CD4-positive, alpha-beta T cell (primary cell): Measurements from ENCODE around the gene STC2. TPM values are rescaled to one million over a fixed set of nuclear protein-coding genes. Genes with fewer than 3 reads are reported as not detected.

Experiments
- ATAC-seq: fragments of 200-7000 bp; cut with Tn5 transposase; one replicate; pipeline ENCODE4 v1.10.0; 2022; ENCODE audit warnings: mild to moderate bottlenecking; ENCODE audit not compliant: poor library complexity
- CTCF ChIA-PET: fragments of 350-600 bp; sonication (Branson Sonifier 250); formaldehyde crosslinking; loops from one replicate; lab custom pipeline; 2021; ENCODE audit warnings: antibody characterized with exemption, inconsistent platforms; lab: Charles Lee
- POLR2A ChIA-PET: fragments of 350-600 bp; sonication (Branson Sonifier 250); formaldehyde crosslinking; loops from one replicate; lab custom pipeline; 2021; ENCODE audit warnings: antibody characterized with exemption, inconsistent platforms; lab: Charles Lee
- DNase-seq, 14 experiments: peaks; one replicate each; pipeline ENCODE4 v3.0.0-alpha.2; 2013 to 2020; ENCODE audit warnings: mixed read lengths in 2 of 14
- H3K27ac ChIP-seq, 2 donors: one replicate each; pipeline versions ENCODE4 v1.5.1 to v1.7.0; 2013; ENCODE audit warnings: low read length in 2 of 2, low read depth in 1 of 2, mild to moderate bottlenecking in 1 of 2
- H3K27me3 ChIP-seq, 2 experiments: 1 replicate in 1 of 2; 2 replicates in 1 of 2; pipeline versions ENCODE4 v1.6.1 to v1.7.0; 2013; ENCODE audit warnings: low read length in 2 of 2, control low read depth in 1 of 2, mild to moderate bottlenecking in 1 of 2, moderate library complexity in 1 of 2; ENCODE audit not compliant: insufficient read depth in 2 of 2, control insufficient read depth in 1 of 2
- H3K36me3 ChIP-seq: one replicate; pipeline ENCODE4 v1.6.1; 2013; ENCODE audit warnings: low read length, control low read depth; ENCODE audit not compliant: insufficient read depth
- H3K4me1 ChIP-seq: one replicate; pipeline ENCODE4 v1.6.1; 2013; ENCODE audit warnings: low read length, control low read depth; ENCODE audit not compliant: insufficient read depth
- H3K4me3 ChIP-seq: one replicate; pipeline ENCODE4 v1.5.1; 2013; ENCODE audit warnings: mild to moderate bottlenecking, low read length, moderate library complexity
- H3K9me3 ChIP-seq, 2 experiments: 1 replicate in 1 of 2; 2 replicates in 1 of 2; pipeline versions ENCODE4 v1.6.1 to v1.7.0; 2013; ENCODE audit warnings: low read length in 2 of 2, mild to moderate bottlenecking in 2 of 2, control low read depth in 1 of 2, moderate library complexity in 1 of 2; ENCODE audit not compliant: control insufficient read depth in 1 of 2, insufficient read depth in 1 of 2
- H3K27ac Mint-ChIP-seq: one replicate; pipeline ENCODE4 v1.8.0; 2020; ENCODE audit warnings: mixed read lengths
- H3K27me3 Mint-ChIP-seq: one replicate; pipeline ENCODE4 v1.8.0; 2021; ENCODE audit warnings: mixed read lengths
- H3K36me3 Mint-ChIP-seq: one replicate; pipeline ENCODE4 v1.8.0; 2021; ENCODE audit warnings: low read depth, mixed read lengths
- H3K4me1 Mint-ChIP-seq: one replicate; pipeline ENCODE4 v1.8.0; 2021; ENCODE audit warnings: low read depth, mixed read lengths
- H3K4me3 Mint-ChIP-seq: one replicate; pipeline ENCODE4 v1.8.0; 2020; ENCODE audit warnings: mild to moderate bottlenecking, mixed read lengths
- H3K9me3 Mint-ChIP-seq: one replicate; pipeline ENCODE4 v1.8.0; 2020; ENCODE audit warnings: mixed read lengths
- intact Hi-C, 2 experiments: fragments of 100-400 bp; cut with DNase I in 1 of 2; cut with micrococcal nuclease in 1 of 2; formaldehyde crosslinking; loops; one replicate each; pipeline versions ENCODE4 v1.15.1 to v1.9.0; 2023 to 2025; cut with DNase I, micrococcal nuclease
- total RNA-seq, 174 experiments: library from RNA in 2 of 174; stranded (reverse) in 2 of 174; gene quantifications; one replicate each; pipeline ENCODE4 v1.2.3 and lab custom pipeline; 2021 to 2026
- TF ChIP-seq, protein P1 (sequence below): fragments of 200-600 bp; IDR thresholded peaks from one replicate; pipeline ENCODE4 v1.8.0; 2022; ENCODE audit warnings: antibody characterized with exemption, mild to moderate bottlenecking

STC2 gene
- total RNA-seq, 2 experiments from 2014 or later: not detected

GRCh38 chr5:173297813-173298212 lies 30.4 kb downstream of the STC2 start:
- CTCF ChIA-PET: no interaction called here

GRCh38 chr5:173296737-173297676 lies 31.2 kb downstream of the STC2 start:
- Histone ChIP-seq H3K4me3 (no peak overlapping the region), H3K4me1 (peaks cover 14% of the 10 kb centered on the region), H3K9me3 (no peaks in the 10 kb centered on the region), H3K27me3 (peaks cover 22 to 24% of the 10 kb centered on the region in 2 experiments), H3K36me3 (no peaks in the 10 kb centered on the region), H3K27ac (no peak overlapping the region)
- Mint-ChIP-seq H3K4me3 (no peak overlapping the region), H3K36me3 (no peaks in the 10 kb centered on the region), H3K27me3 (peaks cover 47% of the 10 kb centered on the region), H3K4me1 (peaks cover 13% of the 10 kb centered on the region), H3K9me3 (no peaks in the 10 kb centered on the region), H3K27ac (no peak overlapping the region)
- ATAC-seq: no peak
- TF ChIP-seq, protein P1, sequence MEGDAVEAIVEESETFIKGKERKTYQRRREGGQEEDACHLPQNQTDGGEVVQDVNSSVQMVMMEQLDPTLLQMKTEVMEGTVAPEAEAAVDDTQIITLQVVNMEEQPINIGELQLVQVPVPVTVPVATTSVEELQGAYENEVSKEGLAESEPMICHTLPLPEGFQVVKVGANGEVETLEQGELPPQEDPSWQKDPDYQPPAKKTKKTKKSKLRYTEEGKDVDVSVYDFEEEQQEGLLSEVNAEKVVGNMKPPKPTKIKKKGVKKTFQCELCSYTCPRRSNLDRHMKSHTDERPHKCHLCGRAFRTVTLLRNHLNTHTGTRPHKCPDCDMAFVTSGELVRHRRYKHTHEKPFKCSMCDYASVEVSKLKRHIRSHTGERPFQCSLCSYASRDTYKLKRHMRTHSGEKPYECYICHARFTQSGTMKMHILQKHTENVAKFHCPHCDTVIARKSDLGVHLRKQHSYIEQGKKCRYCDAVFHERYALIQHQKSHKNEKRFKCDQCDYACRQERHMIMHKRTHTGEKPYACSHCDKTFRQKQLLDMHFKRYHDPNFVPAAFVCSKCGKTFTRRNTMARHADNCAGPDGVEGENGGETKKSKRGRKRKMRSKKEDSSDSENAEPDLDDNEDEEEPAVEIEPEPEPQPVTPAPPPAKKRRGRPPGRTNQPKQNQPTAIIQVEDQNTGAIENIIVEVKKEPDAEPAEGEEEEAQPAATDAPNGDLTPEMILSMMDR: no peak
- DNase-seq: no peak
- ChIA-PET POLR2A (no interaction called here), CTCF (no interaction called here)
- intact Hi-C loops: loop anchor here in 1 of 2 experiments (10.0 kb wide), 1 partner anchor 1638 kb away; no protein-coding TSS in a partner anchor

More at GRCh38 chr5:173297813-173298212, 30.4 kb downstream of the STC2 start:
- DNase-seq: no peak
- intact Hi-C loops: loop anchor here in 1 of 2 experiments (10.0 kb wide), 1 partner anchor 1637 kb away; no protein-coding TSS in a partner anchor
- Histone ChIP-seq H3K27me3 (peaks cover 21 to 23% of the 10 kb centered on the region in 2 experiments), H3K27ac (no peak overlapping the region), H3K36me3 (no peaks in the 10 kb centered on the region), H3K4me1 (peaks cover 14% of the 10 kb centered on the region), H3K9me3 (no peaks in the 10 kb centered on the region), H3K4me3 (no peak overlapping the region)
- TF ChIP-seq, protein P1: no peak
- H3K36me3 Mint-ChIP-seq: no peaks in the 10 kb centered on the region
- H3K4me3 Mint-ChIP-seq: no peak overlapping the region
- peaks cover 46% of the 10 kb centered on the region for H3K27me3 Mint-ChIP-seq
- H3K4me1 Mint-ChIP-seq: peaks cover 13% of the 10 kb centered on the region
- no peaks in the 10 kb centered on the region for H3K9me3 Mint-ChIP-seq
- ATAC-seq: no peak
- no peak overlapping the region for H3K27ac Mint-ChIP-seq
- POLR2A ChIA-PET: no interaction called here

GRCh38 chr5:173295796-173296195 lies 32.4 kb downstream of the STC2 start:
- Mint-ChIP-seq H3K36me3 (no peaks in the 10 kb centered on the region), H3K27ac (no peak overlapping the region), H3K27me3 (peaks cover 55% of the 10 kb centered on the region), H3K4me3 (no peak overlapping the region), H3K9me3 (no peaks in the 10 kb centered on the region), H3K4me1 (peaks cover 13% of the 10 kb centered on the region)
- DNase-seq: no peak
- Histone ChIP-seq H3K27me3 (peaks cover 27 to 29% of the 10 kb centered on the region in 2 experiments), H3K4me1 (peaks cover 14% of the 10 kb centered on the region), H3K9me3 (no peaks in the 10 kb centered on the region), H3K4me3 (no peak overlapping the region), H3K36me3 (no peaks in the 10 kb centered on the region), H3K27ac (no peak overlapping the region)
- ChIA-PET CTCF (no interaction called here), POLR2A (no interaction called here)
- TF ChIP-seq, protein P1: no peak
- intact Hi-C loops: loop anchor here in 1 of 2 experiments (2.0 to 10.0 kb wide), 3 partner anchors 37 to 1639 kb away; no protein-coding TSS in a partner anchor
- no peak for ATAC-seq
